Measurements from ENCODE around the gene NELFA.

Gene NELFA

DNA sequence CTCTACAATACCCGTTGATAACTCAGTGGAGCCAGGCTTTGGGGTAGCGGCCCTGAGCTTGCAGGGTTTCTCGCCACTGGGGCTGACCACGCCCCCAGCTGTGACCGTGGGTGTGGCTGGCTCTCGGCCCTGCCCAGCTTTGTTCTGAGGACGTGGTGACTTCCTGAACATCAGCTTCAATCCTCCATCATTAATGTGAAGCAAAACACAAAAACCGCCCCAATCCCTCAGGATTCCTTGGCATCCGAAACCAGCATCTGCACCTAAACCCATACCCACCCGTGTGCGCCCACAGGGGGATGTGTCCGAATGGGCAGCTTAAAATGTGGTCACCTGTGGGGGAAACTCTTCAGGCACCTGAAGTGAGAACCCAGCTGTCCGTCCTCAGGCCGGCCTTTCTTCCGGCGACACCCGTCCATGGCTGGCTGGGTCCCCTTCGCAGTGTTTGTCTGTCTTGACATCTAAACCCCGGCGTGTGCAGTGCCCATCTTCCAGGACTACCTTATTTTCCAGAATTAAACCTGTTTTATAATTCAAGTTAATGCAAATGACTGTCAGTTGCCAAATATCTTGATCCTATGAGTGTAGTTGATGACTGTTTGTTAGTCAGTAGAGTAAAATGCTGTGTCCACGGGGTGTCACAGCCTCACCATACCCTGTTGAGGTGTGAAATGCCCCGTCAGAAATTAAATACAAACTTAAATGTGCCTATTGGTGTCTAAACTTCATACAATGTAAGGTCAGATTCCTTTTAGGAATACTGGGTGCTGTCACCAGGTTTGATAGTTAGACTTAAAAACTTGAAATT, 27.3 kb downstream of the NELFA start:
- no peak for DNase-seq

GRCh38 chr4:1980561-1981041, 28.2 kb downstream of the NELFA start:
- DNase-seq: no peak

DNA sequence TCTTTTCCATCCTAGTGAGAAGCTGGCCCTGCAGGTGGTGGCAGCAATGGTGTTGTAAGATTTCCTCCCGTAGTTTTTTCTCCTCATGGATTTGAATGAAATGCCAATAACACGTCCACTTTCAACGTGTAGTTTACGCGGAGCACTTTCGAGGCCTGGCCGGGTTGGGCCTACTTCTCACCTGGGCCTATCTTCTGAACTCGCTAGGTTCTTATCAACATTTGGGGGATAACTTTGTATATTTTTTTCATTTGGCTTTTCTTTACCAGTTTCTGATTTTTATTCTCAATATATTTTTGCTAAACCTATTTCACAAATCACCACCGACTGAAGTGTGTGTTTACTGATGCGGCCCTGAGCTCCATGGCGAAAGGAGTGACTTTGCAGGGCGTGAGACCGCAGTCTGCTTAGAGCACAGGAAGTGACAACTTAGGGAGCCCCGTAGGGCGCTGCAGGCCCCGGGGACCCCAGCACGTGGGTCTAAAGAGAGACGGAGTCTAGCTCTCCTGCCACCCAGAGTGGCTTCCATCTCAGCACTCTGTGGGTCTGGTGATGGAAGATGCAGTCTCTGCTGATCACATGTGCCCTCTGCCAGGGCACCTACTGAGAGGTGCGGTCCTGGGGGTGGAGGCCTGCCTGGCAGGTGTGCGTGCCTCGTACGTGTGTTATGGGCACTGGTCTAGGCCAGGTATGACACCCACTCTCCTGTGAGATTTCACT, 29.1 kb downstream of the NELFA start:
- no peak for DNase-seq

- no peak for DNase-seq
These were observed 29.9 kb downstream of the NELFA start for GRCh38 chr4:1978741-1979476.

DNA sequence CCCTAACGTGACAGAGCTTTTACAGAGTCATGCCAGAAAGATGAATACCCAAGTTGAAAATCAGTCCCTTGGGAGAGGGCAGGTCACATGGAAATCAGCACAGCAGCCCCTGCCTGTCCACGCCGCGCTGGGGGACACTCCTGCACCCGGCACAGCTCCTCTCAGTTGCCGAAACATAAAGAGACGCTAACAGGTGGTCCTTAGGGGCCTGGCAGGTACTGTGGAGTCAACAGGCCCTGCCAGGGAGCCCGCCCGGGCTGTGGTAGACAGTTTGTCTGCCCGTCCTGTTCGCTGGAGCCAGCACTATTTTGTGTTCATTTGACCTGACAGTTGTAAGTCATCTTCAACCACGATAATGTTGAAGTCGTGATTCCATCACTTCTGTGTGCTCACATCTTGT, 30.5 kb downstream of the NELFA start:
- DNase-seq: no peak

DNA sequence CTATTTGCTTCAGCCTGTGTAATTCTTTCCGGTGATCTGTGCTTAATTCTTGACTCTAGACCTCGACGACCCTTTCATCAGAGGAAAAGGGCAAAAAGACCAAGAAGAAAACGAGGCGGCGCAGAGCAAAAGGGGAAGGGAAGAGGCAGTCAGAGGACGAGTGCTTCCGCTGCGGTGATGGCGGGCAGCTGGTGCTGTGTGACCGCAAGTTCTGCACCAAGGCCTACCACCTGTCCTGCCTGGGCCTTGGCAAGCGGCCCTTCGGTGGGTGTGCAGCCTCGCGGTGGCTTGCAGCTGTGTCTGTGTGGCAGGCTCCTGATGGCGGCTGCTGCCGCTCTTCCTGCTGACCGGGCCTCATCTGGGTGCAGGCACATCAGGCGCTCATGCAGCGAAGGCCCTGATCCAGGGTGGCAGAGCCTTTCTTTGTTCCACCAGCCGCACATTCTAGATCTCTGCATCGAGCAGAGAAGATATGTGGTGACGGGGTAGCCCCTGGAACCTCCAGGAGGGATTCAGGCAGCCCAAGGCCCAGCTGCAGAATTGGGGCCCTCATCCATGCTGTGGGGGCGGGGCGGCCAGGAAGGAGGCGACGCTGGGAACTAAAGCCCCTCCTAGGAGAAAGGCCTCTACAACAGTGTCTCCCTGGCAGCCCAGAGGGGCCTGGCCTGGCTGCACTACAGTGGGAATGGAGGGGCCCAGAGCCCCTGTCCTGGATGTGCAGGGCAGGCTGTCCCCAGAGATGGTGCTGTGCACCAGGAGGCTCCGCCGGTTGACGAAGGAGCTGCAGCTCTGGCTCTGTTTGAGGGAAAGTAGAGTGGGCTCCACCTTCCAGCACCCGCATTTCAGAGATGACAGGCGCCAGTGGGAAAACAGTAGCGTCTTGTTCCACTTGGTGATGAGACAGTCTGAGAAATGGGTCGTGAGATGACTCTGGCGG, 32.1 kb downstream of the NELFA start:
- no peak for DNase-seq

DNA sequence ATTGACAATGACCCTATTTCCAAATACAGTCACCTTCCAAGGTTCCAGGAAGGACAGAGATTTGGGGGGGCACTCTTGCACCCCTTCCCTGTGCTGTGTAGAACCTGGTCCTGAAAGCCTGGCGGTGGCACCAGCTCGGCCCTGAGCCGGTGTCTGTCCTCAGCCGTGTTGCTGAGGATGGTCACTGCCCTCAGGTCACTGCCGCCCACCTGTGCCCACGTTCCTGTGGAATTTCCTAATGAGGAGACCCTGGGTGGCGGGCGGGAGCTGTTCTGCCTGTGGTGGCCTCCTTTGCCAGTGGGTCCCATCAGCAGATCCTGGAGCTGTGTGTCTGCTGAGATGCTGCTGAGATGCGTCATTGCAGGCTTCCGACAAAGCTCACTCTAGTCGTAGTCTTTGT, 32.9 kb downstream of the NELFA start:
- DNase-seq: no peak

DNA sequence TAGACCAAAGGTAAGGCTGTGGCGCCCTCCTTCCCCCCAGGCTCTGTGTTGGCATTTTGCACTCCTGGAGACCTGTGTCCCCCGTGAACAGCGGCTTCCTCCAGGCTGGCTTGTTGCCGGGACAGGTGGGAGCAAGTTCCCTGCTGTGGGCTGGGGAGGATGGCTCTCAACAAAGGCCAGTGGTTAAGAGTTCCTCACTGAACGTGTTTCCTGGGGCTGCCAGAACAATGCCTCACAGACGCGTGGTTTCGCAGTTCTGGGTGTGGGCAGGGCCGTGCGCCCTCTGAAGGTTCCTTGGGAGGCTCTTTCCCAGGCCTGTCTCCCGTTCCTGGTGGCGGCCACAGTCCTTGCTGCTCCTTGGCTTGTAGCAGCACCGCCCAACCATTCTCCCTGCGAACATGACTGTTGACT, 33.4 kb downstream of the NELFA start:
- DNase-seq: no peak

GRCh38 chr4:1974840-1975239, 33.9 kb downstream of the NELFA start:
- no peak for DNase-seq

- DNase-seq: no peak
These were observed 35.1 kb downstream of the NELFA start for GRCh38 chr4:1973661-1974060.

DNA sequence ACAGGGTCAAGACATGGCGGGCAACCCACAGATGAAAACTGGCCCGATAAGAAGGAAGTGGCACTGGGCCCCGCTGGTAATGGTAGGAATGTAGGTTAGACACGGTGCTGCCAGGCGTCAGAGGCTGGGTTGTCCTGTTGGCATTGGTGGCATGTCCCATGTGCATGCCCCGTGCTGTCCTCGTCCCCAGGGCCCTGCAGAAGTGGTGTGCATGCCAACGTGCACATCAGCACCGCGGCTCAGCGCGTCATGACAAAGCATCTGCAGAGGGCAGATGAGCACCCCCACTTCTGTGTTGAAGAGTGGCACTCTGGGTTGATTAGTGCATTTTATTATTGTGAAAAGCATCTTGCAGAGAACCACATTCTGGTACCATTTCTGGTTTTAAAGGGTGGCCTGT, 35.6 kb downstream of the NELFA start:
- DNase-seq: no peak

GRCh38 chr4:1972414-1972813, 36.4 kb downstream of the NELFA start:
- no peak for DNase-seq

- DNase-seq: no peak
These were observed 37.1 kb downstream of the NELFA start for GRCh38 chr4:1971456-1972200.

DNA sequence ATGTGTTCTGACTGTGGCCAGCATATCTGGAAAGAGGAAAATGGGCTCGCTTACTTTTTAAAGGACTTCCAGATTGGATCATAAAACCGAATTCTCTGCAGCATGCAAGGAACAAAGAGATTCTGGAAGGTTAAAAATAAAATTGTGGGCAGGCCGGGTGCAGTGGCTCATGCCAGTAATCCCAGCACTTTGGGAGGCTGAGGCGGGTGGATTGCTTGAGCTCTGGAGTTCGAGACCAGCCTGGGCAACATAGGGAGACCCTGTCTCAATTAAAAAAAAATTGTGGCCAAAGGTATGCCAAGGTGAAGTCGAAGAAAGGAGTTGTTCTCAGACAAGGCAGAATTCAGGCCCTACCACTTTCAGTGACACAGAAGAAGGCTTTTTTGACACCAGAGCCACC, 37.8 kb downstream of the NELFA start:
- DNase-seq: no peak

- DNase-seq: no peak
These were observed 38.6 kb downstream of the NELFA start for GRCh38 chr4:1969928-1970723.

DNA sequence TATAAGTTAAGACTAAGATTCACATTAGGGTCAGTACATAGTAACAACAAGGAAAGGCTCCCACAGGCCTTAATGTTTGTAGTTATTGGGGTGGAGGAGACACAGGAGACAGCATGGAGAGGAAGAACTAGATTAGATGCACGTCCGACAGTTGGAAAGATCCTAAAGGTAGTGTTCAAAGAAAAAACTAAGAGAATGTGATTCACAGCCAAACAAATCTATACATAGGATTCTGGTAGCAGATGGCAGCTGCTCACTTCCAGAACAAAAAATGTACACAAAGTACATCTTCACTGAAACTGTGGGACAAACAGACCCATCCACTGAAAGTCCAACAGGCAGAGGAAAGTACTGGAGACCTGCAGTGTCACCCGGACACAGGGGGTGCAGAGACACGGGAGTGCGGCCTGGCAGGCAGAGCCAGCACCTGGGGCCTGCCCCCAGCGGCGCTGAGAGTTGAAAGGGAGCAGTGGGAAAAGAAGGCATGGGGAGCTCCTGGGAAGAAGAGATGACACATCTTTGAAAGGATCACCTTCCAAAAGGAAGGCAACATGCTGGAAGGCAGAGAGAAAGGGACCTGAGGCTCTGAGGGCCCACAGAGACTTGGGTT, 40.0 kb downstream of the NELFA start:
- DNase-seq: no peak

DNA sequence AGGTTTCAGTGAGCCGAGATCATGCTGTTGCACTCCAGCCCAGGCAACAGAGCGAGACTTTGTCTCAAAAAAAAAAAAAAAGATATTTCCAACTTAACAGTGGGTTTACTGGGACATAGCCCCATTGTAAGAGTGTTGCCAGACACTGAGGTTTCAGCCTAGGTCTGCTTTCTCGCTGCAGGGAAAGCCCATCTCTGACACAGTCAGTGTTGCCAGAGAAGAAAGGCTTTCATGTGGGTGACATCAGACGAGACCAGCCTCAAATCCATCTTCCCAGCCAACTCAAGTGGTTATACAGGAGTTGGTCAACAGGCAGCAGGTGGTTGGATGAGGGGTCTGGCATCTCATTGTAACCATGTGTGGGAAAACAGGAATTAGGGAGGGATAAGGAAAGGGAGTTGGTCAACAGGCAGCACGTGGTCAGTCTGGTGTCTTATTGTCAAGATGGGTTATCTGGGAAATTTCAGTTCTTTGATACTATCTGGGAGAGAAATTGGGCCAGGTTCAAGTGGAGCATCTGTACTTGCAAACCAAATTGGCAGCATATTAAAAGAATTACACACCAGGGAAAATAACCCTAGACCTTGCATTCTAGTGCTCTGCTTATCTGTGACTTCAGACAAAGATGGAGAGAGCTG, 41.1 kb downstream of the NELFA start:
- DNase-seq: no peak

- DNase-seq: no peak
These were observed 43.8 kb downstream of the NELFA start for GRCh38 chr4:1964971-1965370.

GRCh38 chr4:1964443-1964842, 44.3 kb downstream of the NELFA start:
- DNase-seq: no peak

DNA sequence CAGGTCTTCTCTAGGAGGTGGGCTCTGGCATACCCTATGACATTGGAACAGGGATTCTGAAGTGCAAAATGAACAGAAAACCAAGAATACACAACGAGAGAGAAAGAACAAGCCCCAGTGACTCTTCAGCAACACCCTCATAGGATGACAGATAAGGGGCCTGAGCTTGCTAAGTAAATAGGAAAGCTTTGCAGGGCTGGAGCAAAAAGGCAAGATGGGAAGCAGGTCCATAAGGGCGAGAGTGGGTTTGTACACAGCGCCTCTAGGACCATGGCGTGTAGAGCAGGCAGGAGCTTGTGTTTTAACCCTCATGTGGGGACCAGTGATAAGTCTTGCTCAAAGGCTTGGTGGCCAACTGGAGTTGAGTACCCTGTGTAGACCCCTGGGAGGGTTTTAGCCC, 45.8 kb downstream of the NELFA start:
- no peak for DNase-seq
